HUES6 (cell line): Measurements from ENCODE around the gene AOPEP.

ENCODE experiments used
- H3K27ac ChIP-seq: 2 replicates; pipeline ENCODE4 v1.7.0; 2013; ENCODE audit warnings: low read depth, mild to moderate bottlenecking, low read length, inconsistent platforms
- H3K27me3 ChIP-seq: 2 replicates; pipeline ENCODE4 v1.6.1; 2013; ENCODE audit warnings: low read length; ENCODE audit not compliant: control insufficient read depth, insufficient read depth
- H3K36me3 ChIP-seq: 2 replicates; pipeline ENCODE4 v1.6.1; 2013; ENCODE audit warnings: low read length; ENCODE audit not compliant: control insufficient read depth, insufficient read depth
- H3K4me1 ChIP-seq: 2 replicates; pipeline ENCODE4 v1.6.1; 2013; ENCODE audit warnings: low read length; ENCODE audit not compliant: control insufficient read depth, insufficient read depth
- H3K4me3 ChIP-seq: 2 replicates; pipeline ENCODE4 v1.5.1; 2013; ENCODE audit warnings: low read depth, low read length
- H3K9ac ChIP-seq: one replicate; pipeline ENCODE4 v1.6.1; 2013; ENCODE audit warnings: mild to moderate bottlenecking, low read length
- H3K9me3 ChIP-seq: 2 replicates; pipeline ENCODE4 v1.6.1; 2013; ENCODE audit warnings: low read depth, low read length; ENCODE audit not compliant: control insufficient read depth, insufficient read depth

The AOPEP gene

DNA sequence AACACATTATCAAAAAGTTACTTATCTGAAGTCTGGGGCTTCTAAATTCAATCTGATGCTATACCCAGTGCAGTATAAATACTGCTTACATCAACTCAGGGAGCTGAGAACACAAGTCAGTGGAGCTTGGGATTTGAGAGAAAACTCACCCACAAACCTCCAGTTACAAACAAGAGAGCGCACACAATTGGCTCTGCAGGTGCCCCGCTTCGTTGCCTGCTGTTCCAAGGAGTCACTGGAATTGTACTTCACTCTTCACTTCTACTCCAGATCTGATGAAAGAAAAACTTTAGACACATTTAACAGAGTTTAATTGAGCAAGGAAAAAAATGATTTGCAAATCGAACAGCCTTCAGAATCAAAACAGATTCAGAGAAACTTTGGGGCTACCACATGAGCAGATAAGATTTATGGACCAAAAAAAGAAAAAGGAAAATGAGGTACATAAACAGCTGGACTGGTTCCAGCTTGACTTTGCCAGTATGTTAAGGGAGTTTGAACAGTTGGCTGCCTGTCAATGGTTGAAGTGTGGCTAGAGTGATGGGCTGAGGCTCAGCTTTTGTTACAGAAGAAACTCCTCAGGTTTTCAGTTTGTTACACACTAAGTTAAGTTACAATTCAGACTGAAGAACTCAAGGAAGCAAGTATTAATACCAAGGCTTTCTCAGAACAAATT is 156.6 kb downstream of the AOPEP start:
- H3K4me1 ChIP-seq: no peaks in the 10 kb centered on the region; the same call in 1 of the 2 replicates
- no peak overlapping the region for H3K9ac ChIP-seq
- no peak overlapping the region for H3K27ac ChIP-seq
- H3K36me3 ChIP-seq: no peaks in the 10 kb centered on the region
- no peaks in the 10 kb centered on the region for H3K9me3 ChIP-seq
- no peak overlapping the region for H3K4me3 ChIP-seq
- H3K27me3 ChIP-seq: no peaks in the 10 kb centered on the region

DNA sequence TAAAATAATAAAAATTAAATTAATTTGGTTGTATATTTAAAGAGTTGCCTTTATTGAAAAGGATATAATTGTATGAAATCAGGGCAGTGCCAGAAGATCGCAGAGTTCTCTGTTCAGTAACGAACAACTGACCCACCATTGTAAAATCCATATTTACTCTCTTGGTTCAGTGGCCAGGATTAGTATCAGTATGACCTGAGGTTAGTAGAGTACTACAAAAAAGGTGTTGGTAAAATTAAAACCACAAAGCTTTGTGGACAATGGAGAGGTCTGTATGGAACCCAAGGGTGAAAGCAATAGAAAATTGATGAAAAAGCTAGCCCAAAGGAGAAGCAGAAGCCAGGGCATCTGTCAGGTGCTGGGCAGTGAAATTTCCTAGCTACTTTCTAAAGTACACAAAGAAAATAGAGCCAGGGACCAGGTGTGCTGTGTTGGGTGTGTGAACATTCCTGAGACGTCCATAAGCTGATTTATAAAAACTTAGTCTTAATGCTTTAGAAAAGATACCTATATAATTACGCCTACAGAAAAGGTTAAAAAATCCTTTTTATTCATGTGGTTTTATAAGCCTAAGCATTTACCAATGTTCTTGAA is 159.5 kb downstream of the AOPEP start:
- H3K9ac ChIP-seq: no peak overlapping the region
- H3K4me1 ChIP-seq: no peaks in the 10 kb centered on the region; the same call in 1 of the 2 replicates
- H3K27ac ChIP-seq: no peak overlapping the region
- no peak overlapping the region for H3K4me3 ChIP-seq
- peaks cover 3% of the 10 kb centered on the region; the same call in 1 of the 2 replicates for H3K9me3 ChIP-seq
- H3K27me3 ChIP-seq: no peaks in the 10 kb centered on the region
- H3K36me3 ChIP-seq: no peaks in the 10 kb centered on the region

DNA sequence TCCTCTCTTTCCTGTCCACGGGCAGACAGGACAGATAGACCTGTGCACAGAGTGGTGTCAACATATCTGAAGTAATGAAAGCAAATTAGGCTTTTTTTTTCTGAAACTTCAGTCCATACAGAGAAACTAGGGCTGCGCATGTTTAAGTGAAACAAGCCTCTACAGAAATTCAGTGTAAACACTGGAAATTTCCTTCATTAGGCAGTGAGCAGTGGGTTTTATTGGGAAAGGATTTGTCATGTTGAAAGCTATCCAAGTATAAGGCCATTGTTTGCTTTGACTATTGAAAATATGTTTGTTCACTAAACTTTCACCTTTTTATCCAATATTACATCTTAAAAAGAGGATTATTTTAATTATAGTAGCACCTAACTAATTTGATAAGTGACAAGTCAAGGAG is 161.2 kb downstream of the AOPEP start:
- Histone ChIP-seq H3K27ac (no peak overlapping the region), H3K4me3 (no peak overlapping the region), H3K9ac (no peak overlapping the region), H3K27me3 (no peaks in the 10 kb centered on the region), H3K4me1 (no peaks in the 10 kb centered on the region; the same call in 1 of the 2 replicates), H3K9me3 (peaks cover 6% of the 10 kb centered on the region; the same call in 1 of the 2 replicates), H3K36me3 (no peaks in the 10 kb centered on the region)

DNA sequence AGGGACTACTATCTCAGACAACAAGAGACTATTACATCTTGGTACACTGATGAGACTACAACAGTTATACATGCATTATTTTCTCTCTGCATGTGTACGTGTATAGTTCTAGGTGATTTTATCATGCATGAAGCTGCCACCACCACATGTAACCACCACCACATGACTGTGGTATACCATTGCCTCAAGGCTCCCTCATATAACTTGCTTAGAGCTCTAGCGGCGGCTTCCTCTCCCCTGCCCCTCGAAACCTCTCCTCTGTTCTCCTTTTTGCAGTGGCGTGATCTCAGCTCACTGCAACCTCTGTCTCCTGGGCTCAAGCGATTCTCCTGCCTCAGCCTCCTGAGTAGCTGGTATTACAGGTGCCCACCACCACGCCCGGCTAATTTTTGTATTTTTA is 162.3 kb downstream of the AOPEP start:
- Histone ChIP-seq H3K27ac (no peak overlapping the region), H3K27me3 (no peaks in the 10 kb centered on the region), H3K4me1 (no peaks in the 10 kb centered on the region; the same call in 1 of the 2 replicates), H3K36me3 (no peaks in the 10 kb centered on the region), H3K9ac (no peak overlapping the region), H3K4me3 (no peak overlapping the region), H3K9me3 (peaks cover 6% of the 10 kb centered on the region; the same call in 1 of the 2 replicates)

DNA sequence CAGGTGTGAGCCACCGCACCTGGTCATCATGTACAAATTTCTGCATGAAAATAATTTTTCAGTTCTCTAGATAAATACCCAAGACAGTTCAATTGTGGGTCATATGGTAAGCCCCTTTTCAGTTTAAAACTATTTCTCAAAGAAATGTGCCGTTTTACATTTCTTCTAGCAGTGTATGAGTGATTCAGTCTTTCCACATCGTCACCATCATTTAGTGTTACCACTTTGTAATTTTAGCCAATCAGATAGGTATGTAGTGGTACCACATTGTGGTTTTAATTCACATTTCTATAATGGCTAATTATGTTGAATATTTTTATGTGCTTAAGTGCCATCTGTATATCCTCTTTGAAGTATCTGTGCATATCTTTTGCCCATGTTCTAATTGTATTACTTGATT is 163.1 kb downstream of the AOPEP start:
- H3K4me1 ChIP-seq: no peaks in the 10 kb centered on the region; the same call in 1 of the 2 replicates
- no peak overlapping the region for H3K27ac ChIP-seq
- H3K9ac ChIP-seq: no peak overlapping the region

GRCh38 chr9:94891183-94891582 is 164.7 kb downstream of the AOPEP start:
- Histone ChIP-seq H3K27me3 (no peaks in the 10 kb centered on the region), H3K9ac (no peak overlapping the region), H3K4me3 (no peak overlapping the region), H3K27ac (no peak overlapping the region), H3K9me3 (peaks cover 6% of the 10 kb centered on the region; the same call in 1 of the 2 replicates), H3K36me3 (no peaks in the 10 kb centered on the region), H3K4me1 (no peaks in the 10 kb centered on the region)

More for the DNA sequence above, 163.1 kb downstream of the AOPEP start:
- H3K27me3 ChIP-seq: no peaks in the 10 kb centered on the region
- H3K9me3 ChIP-seq: peaks cover 6% of the 10 kb centered on the region; the same call in 1 of the 2 replicates
- no peak overlapping the region for H3K4me3 ChIP-seq
- no peaks in the 10 kb centered on the region for H3K36me3 ChIP-seq

DNA sequence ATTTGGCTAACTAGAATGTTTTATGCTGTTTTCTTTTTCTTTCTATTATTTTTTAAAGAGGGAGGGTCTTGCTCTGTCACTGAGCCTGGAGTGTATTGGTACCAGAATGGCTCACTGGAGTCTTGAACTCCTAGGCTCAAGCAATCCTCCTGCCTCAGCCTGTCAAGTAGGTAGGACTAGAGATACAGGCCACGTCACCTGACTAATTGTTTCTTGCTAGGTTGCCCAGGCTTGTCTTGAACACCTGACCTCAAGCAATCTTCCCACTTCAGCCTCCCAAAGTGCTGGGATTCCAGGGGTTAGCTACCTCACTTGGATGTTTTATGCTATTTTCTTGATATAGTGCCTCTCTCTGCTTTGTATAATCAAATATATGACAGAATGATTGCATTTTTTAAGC is 166.2 kb downstream of the AOPEP start:
- Histone ChIP-seq H3K9me3 (peaks cover 6% of the 10 kb centered on the region; the same call in 1 of the 2 replicates), H3K27ac (no peak overlapping the region), H3K4me1 (no peaks in the 10 kb centered on the region), H3K4me3 (no peak overlapping the region), H3K27me3 (no peaks in the 10 kb centered on the region), H3K36me3 (no peaks in the 10 kb centered on the region), H3K9ac (no peak overlapping the region)

DNA sequence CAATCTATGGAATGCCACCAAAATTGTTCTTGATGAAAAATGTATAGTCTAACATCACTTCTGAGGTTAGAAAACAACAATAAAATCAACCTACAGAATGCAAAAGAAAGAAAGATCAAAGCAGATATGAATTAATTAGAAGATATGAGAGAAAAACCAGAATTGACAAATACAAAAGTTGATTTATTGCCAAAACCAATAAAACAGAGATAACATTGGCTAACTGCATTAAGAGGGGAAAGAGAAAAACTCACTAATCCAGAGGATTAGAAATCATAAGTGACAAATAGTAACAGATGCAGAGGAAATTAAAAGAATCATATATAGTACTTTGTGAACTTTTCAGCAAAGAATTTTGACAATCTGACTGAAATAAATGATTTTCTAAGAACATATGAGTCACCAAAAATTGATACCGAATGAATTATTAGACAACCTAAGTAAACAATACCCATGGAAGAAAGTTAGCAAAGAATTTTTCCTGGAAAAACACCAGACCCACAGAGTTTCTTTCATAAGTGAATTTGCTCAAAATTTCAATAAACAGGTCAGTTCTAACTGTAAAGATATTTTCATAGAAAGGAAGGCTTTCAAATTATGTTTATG is 167.7 kb downstream of the AOPEP start:
- Histone ChIP-seq H3K27ac (no peak overlapping the region), H3K4me3 (no peak overlapping the region), H3K4me1 (no peaks in the 10 kb centered on the region), H3K36me3 (no peaks in the 10 kb centered on the region), H3K9ac (no peak overlapping the region), H3K9me3 (peaks cover 6% of the 10 kb centered on the region; the same call in 1 of the 2 replicates), H3K27me3 (no peaks in the 10 kb centered on the region)

DNA sequence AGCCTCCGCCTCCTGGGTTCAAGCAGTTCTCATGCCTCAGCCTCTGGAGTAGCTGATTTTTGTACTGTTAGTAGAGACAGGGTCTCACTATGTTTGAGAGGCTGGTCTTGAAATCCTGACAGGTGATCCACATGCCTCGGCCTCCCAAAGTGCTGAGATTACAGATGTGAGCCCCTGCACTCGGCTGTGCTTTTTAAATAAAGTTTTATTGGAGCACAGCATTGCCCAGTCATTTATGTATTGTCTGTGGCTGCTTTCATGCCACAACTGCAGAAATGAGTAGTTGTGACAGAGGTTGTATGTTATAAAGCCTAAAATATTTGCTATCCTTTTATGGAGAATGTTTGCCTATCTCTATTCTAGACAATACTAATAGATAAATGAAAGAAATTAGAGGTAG is 169.2 kb downstream of the AOPEP start:
- Histone ChIP-seq H3K4me1 (no peaks in the 10 kb centered on the region), H3K27ac (no peak overlapping the region), H3K27me3 (no peaks in the 10 kb centered on the region), H3K9me3 (peaks cover 6% of the 10 kb centered on the region; the same call in 1 of the 2 replicates), H3K4me3 (no peak overlapping the region), H3K9ac (no peak overlapping the region), H3K36me3 (no peaks in the 10 kb centered on the region)

- Histone ChIP-seq H3K4me1 (no peaks in the 10 kb centered on the region), H3K27ac (no peak overlapping the region), H3K36me3 (no peaks in the 10 kb centered on the region), H3K4me3 (no peak overlapping the region), H3K9ac (no peak overlapping the region), H3K27me3 (no peaks in the 10 kb centered on the region), H3K9me3 (no peaks in the 10 kb centered on the region)
Measured at GRCh38 chr9:94896512-94896911, 170.0 kb downstream of the AOPEP start.
